Muscle of leg (tissue), 11 donors: ENCODE data around the gene ZCWPW1. TPM values are rescaled to one million over a fixed set of nuclear protein-coding genes. Genes with fewer than 3 reads are reported as not detected.
"Not testable (repeated sequence)": the region's sequence is repeated elsewhere in the genome, so short reads cannot be mapped to it uniquely, and the experiment has no call there.

Source experiments
- DNase-seq: peaks from one replicate; pipeline ENCODE4 v3.0.0; 2013
- H3K27ac ChIP-seq: one replicate; pipeline ENCODE4 v1.5.1; 2013; ENCODE audit warnings: mild to moderate bottlenecking, low read length, control low read depth
- H3K27me3 ChIP-seq: one replicate; pipeline ENCODE4 v1.6.1; 2013; ENCODE audit warnings: low read length; ENCODE audit not compliant: control insufficient read depth, insufficient read depth
- H3K36me3 ChIP-seq: one replicate; pipeline ENCODE4 v1.6.1; 2013; ENCODE audit warnings: low read length; ENCODE audit not compliant: control insufficient read depth, insufficient read depth
- H3K4me1 ChIP-seq: one replicate; pipeline ENCODE4 v1.6.1; 2013; ENCODE audit warnings: low read length; ENCODE audit not compliant: control insufficient read depth, insufficient read depth
- H3K4me3 ChIP-seq: one replicate; pipeline ENCODE4 v1.5.1; 2013; ENCODE audit warnings: low read length, control low read depth
- H3K9me3 ChIP-seq: replicated peaks from 2 replicates; pipeline ENCODE4 v1.6.1; 2013; ENCODE audit warnings: low read depth, low read length; ENCODE audit not compliant: control insufficient read depth
- WGBS: methylation state at CpG from one replicate; pipeline ENCODE4 v1.1.5; 2013; ENCODE audit warnings: missing lambda C conversion rate; ENCODE audit not compliant: insufficient coverage; 5-methylcytosine and 5-hydroxymethylcytosine counted together
- polyA plus RNA-seq, 8 donors: library from polyadenylated mRNA; unstranded; fragments of 120-200 nt; gene quantifications; one replicate each; pipeline versions ENCODE4 v1.2.1 to v1.2.3, GENCODE V29; 2013; ENCODE audit warnings: inconsistent platforms in 1 of 8, low replicate concordance in 1 of 8; ENCODE audit not compliant: insufficient read length in 8 of 8, insufficient read depth in 1 of 8
- total RNA-seq: library from RNA; stranded (reverse); fragments of 120-200 nt; gene quantifications from one replicate; pipeline ENCODE4 v1.2.4, GENCODE V29; 2013

ZCWPW1 gene
- total and polyA plus RNA-seq, 9 donors = 4.4 to 8.9 (median 5.2) TPM

- Histone ChIP-seq H3K27ac (no peak overlapping the region), H3K27me3 (no peaks in the 10 kb centered on the region), H3K36me3 (no peaks in the 10 kb centered on the region), H3K4me3 (no peak overlapping the region), H3K9me3 (no peaks in the 10 kb centered on the region), H3K4me1 (no peaks in the 10 kb centered on the region)
- DNase-seq = no peak
- 65% methylated on average over 3 of the region's 9 CpGs for WGBS
Observed at GRCh38 chr7:100389437-100390088, 38.9 kb downstream of the ZCWPW1 start.

GRCh38 chr7:100387695-100388094, 40.8 kb downstream of the ZCWPW1 start:
- peaks cover 2% of the 10 kb centered on the region for H3K4me1 ChIP-seq
- WGBS = 50% methylated on average over 1 of the region's 2 CpGs
- H3K27me3 ChIP-seq = no peaks in the 10 kb centered on the region
- no peak overlapping the region for H3K4me3 ChIP-seq
- H3K27ac ChIP-seq = no peak overlapping the region
- DNase-seq = no peak
- no peaks in the 10 kb centered on the region for H3K36me3 ChIP-seq
- no peaks in the 10 kb centered on the region for H3K9me3 ChIP-seq

- Histone ChIP-seq H3K4me3 (no peak overlapping the region), H3K27ac (no peak overlapping the region)
Observed at GRCh38 chr7:100386940-100387339, 41.6 kb downstream of the ZCWPW1 start.

GRCh38 chr7:100384628-100385294, 43.7 kb downstream of the ZCWPW1 start:
- Histone ChIP-seq H3K4me3 (no peak overlapping the region), H3K36me3 (no peaks in the 10 kb centered on the region), H3K27ac (no peak overlapping the region), H3K4me1 (peaks cover 2% of the 10 kb centered on the region), H3K9me3 (no peaks in the 10 kb centered on the region), H3K27me3 (no peaks in the 10 kb centered on the region)
- 80% methylated on average over 3 of the region's 6 CpGs for WGBS
- DNase-seq = no peak

More at GRCh38 chr7:100386940-100387339, 41.6 kb downstream of the ZCWPW1 start:
- WGBS = no CpG with 5 or more reads among the region's 5 CpGs
- no peaks in the 10 kb centered on the region for H3K9me3 ChIP-seq
- H3K36me3 ChIP-seq = no peaks in the 10 kb centered on the region
- no peak for DNase-seq
- H3K4me1 ChIP-seq = peaks cover 2% of the 10 kb centered on the region
- H3K27me3 ChIP-seq = no peaks in the 10 kb centered on the region

GRCh38 chr7:100382234-100382853, 46.2 kb downstream of the ZCWPW1 start:
- not testable (repeated sequence) for H3K27me3 ChIP-seq, H3K27ac ChIP-seq, H3K36me3 ChIP-seq, DNase-seq, H3K4me3 ChIP-seq, H3K4me1 ChIP-seq, H3K9me3 ChIP-seq
- 64% methylated on average over 4 of the region's 8 CpGs for WGBS

GRCh38 chr7:100381531-100382233, 46.8 kb downstream of the ZCWPW1 start:
- DNase-seq, H3K4me3 ChIP-seq, H3K4me1 ChIP-seq, H3K27me3 ChIP-seq, H3K27ac ChIP-seq, H3K36me3 ChIP-seq, H3K9me3 ChIP-seq: not testable (repeated sequence)
- 84% methylated on average over 33 of the region's 49 CpGs for WGBS

- WGBS = 40% methylated on average over 1 of the region's 4 CpGs
- DNase-seq = peak; percentile 69
- H3K4me1 ChIP-seq = peaks cover 2% of the 10 kb centered on the region
- H3K27me3 ChIP-seq = no peaks in the 10 kb centered on the region
- peak overlapping the region; percentile 38 for H3K27ac ChIP-seq
- no peak overlapping the region for H3K4me3 ChIP-seq
- H3K36me3 ChIP-seq = no peaks in the 10 kb centered on the region
- no peaks in the 10 kb centered on the region for H3K9me3 ChIP-seq
Observed at GRCh38 chr7:100380196-100380595, 48.3 kb downstream of the ZCWPW1 start.

GRCh38 chr7:100378114-100378755, 50.3 kb downstream of the ZCWPW1 start:
- DNase-seq = no peak
- peaks cover 4% of the 10 kb centered on the region for H3K4me1 ChIP-seq
- no peaks in the 10 kb centered on the region for H3K9me3 ChIP-seq
- no peaks in the 10 kb centered on the region for H3K36me3 ChIP-seq
- no peak overlapping the region for H3K4me3 ChIP-seq
- no peaks in the 10 kb centered on the region for H3K27me3 ChIP-seq
- 80% methylated on average over 1 of the region's 4 CpGs for WGBS
- no peak overlapping the region for H3K27ac ChIP-seq

- H3K4me1 ChIP-seq = peaks cover 14% of the 10 kb centered on the region
- H3K36me3 ChIP-seq = no peaks in the 10 kb centered on the region
- H3K27me3 ChIP-seq = no peaks in the 10 kb centered on the region
- H3K27ac ChIP-seq = no peak overlapping the region
- WGBS = 100% methylated on average over 2 of the region's 3 CpGs
- no peaks in the 10 kb centered on the region for H3K9me3 ChIP-seq
- no peak overlapping the region for H3K4me3 ChIP-seq
- no peak for DNase-seq
Observed at GRCh38 chr7:100376066-100376465, 52.4 kb downstream of the ZCWPW1 start.

GRCh38 chr7:100374601-100375000, 53.9 kb downstream of the ZCWPW1 start:
- H3K4me3 ChIP-seq = no peak overlapping the region
- H3K27me3 ChIP-seq = no peaks in the 10 kb centered on the region
- no peaks in the 10 kb centered on the region for H3K9me3 ChIP-seq
- WGBS = 67% methylated on average over 5 of the region's 5 CpGs
- H3K36me3 ChIP-seq = no peaks in the 10 kb centered on the region
- H3K27ac ChIP-seq = no peak overlapping the region
- DNase-seq = no peak
- H3K4me1 ChIP-seq = peaks cover 14% of the 10 kb centered on the region
